NCI-H2107 treated with DMSO at 0.1 percent for 48 hours (cell line): ENCODE results near the gene RXFP1.

ENCODE experiments used
- DNase-seq: peaks from one replicate; lab custom pipeline; 2025; ENCODE audit not compliant: unreplicated experiment; lab: John Stamatoyannopoulos, UW

Gene RXFP1

GRCh38 chr4:158669310-158669709 is 147.6 kb downstream of the RXFP1 start:
- no peak for DNase-seq

- peak; percentile 42 for DNase-seq
Measured at GRCh38 chr4:158670975-158671664, 149.4 kb downstream of the RXFP1 start.

GRCh38 chr4:158671665-158671914 is 149.9 kb downstream of the RXFP1 start, which contains the start of gene C4orf46:
TSS of gene C4orf46 (minus strand) at chr4:158671887. CDS start at chr4:158671801, 86 bp downstream.
- DNase-seq, result no peak

- peak; percentile 92 for DNase-seq
Measured at GRCh38 chr4:158671915-158672806, 150.5 kb downstream of the RXFP1 start, which contains the start of gene ETFDH. TSS of gene ETFDH (plus strand) at chr4:158672296. CDS start at chr4:158672457, 161 bp downstream.

GRCh38 chr4:158673633-158674032 is 152.0 kb downstream of the RXFP1 start:
- DNase-seq, result no peak

- no peak for DNase-seq
Measured at GRCh38 chr4:158676076-158676475, 154.4 kb downstream of the RXFP1 start.

GRCh38 chr4:158678767-158679166 is 157.1 kb downstream of the RXFP1 start:
- no peak for DNase-seq

GRCh38 chr4:158681629-158682028 is 159.9 kb downstream of the RXFP1 start:
- no peak for DNase-seq

GRCh38 chr4:158682066-158682465 is 160.4 kb downstream of the RXFP1 start:
- no peak for DNase-seq

GRCh38 chr4:158688813-158689212 is 167.1 kb downstream of the RXFP1 start:
- no peak for DNase-seq
